Measurements from ENCODE around the gene KCNH2.
"Not testable (repeated sequence)": the region's sequence is repeated elsewhere in the genome, so short reads cannot be mapped to it uniquely, and the experiment has no call there.

Gene KCNH2

DNA sequence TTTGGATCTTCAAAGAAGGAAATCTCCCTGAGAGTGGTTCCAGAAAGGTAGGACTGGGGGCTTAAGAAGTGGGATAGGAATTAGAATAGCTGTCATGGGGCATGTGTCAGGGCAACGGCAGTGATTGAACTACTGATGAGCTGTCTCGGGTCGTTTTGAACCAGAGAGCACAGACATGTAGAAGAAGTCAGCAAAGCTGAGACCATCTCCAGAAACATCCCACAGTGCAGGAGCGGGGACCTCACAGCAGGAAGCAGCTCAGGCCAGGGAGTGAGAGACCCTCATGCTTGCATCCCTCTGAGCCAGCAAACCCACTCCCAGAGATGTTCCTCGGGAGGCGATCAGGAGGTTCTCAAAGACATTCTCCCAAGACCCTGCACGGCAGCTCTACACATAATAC is 65.7 kb downstream of the KCNH2 start:
- Histone ChIP-seq H3K4me3 (replicated peaks; ENCODE audit: low read depth, low read length) (no peak overlapping the region), H3K27me3 (replicated peaks; ENCODE audit: control insufficient read depth, insufficient read depth, low read length) (peaks cover 1% of the 10 kb centered on the region), H3K36me3 (ENCODE audit: control insufficient read depth, insufficient read depth, low read length) (no peaks in the 10 kb centered on the region)
- DNase-seq (ENCODE audit: extremely low read depth, insufficient read length): no peak
- TF ChIP-seq, protein P1, sequence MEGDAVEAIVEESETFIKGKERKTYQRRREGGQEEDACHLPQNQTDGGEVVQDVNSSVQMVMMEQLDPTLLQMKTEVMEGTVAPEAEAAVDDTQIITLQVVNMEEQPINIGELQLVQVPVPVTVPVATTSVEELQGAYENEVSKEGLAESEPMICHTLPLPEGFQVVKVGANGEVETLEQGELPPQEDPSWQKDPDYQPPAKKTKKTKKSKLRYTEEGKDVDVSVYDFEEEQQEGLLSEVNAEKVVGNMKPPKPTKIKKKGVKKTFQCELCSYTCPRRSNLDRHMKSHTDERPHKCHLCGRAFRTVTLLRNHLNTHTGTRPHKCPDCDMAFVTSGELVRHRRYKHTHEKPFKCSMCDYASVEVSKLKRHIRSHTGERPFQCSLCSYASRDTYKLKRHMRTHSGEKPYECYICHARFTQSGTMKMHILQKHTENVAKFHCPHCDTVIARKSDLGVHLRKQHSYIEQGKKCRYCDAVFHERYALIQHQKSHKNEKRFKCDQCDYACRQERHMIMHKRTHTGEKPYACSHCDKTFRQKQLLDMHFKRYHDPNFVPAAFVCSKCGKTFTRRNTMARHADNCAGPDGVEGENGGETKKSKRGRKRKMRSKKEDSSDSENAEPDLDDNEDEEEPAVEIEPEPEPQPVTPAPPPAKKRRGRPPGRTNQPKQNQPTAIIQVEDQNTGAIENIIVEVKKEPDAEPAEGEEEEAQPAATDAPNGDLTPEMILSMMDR (IDR thresholded peaks at IDR 0.05; ENCODE audit: insufficient read depth, low read length, poor library complexity, severe bottlenecking): no peak

DNA sequence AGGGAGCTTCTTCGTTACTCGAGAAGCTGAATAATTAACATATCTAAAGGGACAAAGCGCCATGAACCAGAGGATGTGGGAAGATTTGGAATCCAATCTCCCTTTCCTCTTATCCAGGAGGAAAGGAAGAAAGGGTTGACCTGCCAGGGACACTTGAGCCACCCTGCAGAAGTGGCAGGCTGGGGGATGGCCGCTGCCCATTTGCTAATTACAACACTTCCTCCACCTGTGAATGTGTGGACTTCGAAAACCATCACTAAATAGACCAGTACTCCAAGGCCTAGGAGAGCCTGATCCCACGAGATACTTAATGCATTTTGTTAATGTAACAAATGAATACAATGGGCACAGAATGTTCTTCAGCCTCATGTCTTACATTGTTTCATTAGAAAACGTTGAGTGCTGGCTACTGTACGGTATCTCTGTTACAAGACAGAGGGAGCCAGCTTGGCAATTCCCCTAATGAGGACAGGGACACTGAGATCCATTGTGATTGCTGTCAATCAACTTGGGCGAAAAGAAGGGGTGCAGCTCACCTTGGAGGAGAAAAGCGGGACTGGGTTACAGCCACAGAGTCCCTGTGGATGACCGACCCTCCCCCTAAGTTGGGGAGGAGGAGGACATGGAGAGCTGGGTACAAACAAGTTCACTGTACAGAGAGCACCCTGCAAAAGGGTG is 66.4 kb downstream of the KCNH2 start:
- Histone ChIP-seq H3K27me3 (replicated peaks; ENCODE audit: control insufficient read depth, insufficient read depth, low read length) (peaks cover 1% of the 10 kb centered on the region), H3K4me3 (replicated peaks; ENCODE audit: low read depth, low read length) (no peak overlapping the region), H3K36me3 (ENCODE audit: control insufficient read depth, insufficient read depth, low read length) (no peaks in the 10 kb centered on the region)
- TF ChIP-seq, protein P1 (IDR thresholded peaks at IDR 0.05; ENCODE audit: insufficient read depth, low read length, poor library complexity, severe bottlenecking): no peak
- no peak for DNase-seq (ENCODE audit: extremely low read depth, insufficient read length)

DNA sequence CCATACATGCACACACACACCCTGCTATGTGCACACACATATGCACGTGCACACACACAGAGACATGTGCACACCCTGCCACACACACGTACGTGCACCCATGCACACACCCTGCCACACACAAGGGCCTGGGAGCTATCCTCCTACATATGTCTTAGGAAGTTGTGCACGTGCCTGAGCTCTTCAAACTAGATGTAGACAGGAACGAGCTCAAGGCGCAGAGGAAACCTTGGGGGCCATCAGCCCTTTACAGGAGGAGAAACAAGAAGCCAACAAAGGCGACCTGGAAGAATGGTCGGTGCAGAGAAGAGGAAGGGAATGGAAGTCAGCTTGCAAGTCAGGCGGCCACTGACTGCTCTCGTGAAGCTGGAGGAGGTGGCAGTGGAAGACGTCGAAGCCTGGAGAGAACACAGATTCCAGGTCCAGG is 67.1 kb downstream of the KCNH2 start:
- Histone ChIP-seq H3K36me3 (ENCODE audit: control insufficient read depth, insufficient read depth, low read length) (no peaks in the 10 kb centered on the region), H3K4me3 (replicated peaks; ENCODE audit: low read depth, low read length) (no peak overlapping the region), H3K27me3 (replicated peaks; ENCODE audit: control insufficient read depth, insufficient read depth, low read length) (peaks cover 1% of the 10 kb centered on the region)
- TF ChIP-seq, protein P1 (IDR thresholded peaks at IDR 0.05; ENCODE audit: insufficient read depth, low read length, poor library complexity, severe bottlenecking): no peak
- DNase-seq (ENCODE audit: extremely low read depth, insufficient read length): no peak

DNA sequence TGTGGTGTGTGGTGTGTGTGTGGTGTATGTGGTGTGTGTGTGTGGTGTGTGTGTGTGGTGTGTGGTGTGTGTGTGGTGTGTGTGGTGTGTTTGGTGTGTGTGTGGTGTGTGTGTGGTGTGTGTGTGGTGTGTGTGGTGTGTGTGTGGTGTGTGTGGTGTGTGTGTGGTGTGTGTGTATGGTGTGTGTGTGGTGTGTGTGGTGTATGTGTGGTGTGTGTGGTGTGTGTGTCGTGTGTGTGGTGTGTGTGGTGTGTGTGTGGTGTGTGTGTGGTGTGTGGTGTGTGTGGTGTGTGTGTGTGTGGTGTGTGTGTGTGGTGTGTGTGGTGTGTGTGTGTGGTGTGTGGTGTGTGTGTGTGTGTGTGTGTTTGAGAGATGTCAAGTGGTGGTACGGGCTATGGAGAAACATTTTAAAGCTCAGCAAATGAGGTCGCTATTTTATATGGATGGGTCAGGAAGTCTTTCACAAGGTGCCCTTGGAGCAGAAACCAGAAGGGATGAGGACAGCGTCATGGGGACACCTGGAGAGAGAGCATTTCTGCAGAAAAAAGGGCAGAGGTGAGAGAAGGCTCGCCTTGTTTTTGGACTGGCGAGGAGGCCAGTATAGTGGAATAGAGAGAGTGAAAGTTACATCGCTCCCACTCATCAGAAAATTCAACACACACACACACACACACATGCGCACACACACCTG is 67.7 kb downstream of the KCNH2 start:
- H3K4me3 ChIP-seq (replicated peaks; ENCODE audit: low read depth, low read length); DNase-seq (ENCODE audit: extremely low read depth, insufficient read length); H3K36me3 ChIP-seq (ENCODE audit: control insufficient read depth, insufficient read depth, low read length); H3K27me3 ChIP-seq (replicated peaks; ENCODE audit: control insufficient read depth, insufficient read depth, low read length): not testable (repeated sequence)

DNA sequence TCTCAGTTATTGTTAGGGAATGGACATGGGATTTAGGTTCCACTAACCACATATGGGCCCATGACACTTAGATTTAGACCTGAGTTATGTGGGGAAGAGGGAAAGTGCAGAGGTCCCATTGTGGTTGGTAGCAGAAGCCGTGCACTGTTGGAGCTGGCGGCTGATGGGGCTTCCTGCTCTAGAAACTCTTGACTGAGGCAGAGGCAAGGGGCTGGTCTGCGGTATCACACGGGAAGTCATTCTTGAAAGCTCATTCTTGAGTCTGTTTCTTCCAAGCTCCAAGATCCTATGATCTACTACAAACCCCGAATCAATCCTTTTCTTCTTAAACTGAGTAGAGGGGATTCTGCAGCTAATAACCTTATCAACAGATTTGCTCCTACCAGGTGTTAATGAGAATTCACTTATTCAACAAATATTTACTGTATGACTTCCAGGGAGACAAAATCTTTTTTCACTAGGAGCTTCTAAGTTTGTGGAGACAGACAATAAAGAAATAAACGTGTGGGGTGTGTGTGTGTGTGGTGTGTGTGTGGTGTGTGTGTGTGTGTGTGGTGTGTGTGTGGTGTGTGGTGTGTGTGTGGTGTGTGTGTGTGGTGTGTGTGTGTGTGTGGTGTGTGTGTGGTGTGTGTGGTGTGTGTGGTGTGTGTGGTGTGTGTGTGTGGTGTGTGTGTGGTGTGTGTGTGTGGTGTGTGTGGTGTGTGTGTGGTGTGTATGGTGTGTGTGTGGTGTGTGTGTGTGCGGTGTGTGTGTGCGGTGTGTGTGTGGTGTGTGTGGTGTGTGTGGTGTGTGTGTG is 68.7 kb downstream of the KCNH2 start:
- H3K36me3 ChIP-seq (ENCODE audit: control insufficient read depth, insufficient read depth, low read length): no peaks in the 10 kb centered on the region
- peaks cover 1% of the 10 kb centered on the region for H3K27me3 ChIP-seq (replicated peaks; ENCODE audit: control insufficient read depth, insufficient read depth, low read length)
- H3K4me3 ChIP-seq (replicated peaks; ENCODE audit: low read depth, low read length): no peak overlapping the region
- TF ChIP-seq, protein P1 (IDR thresholded peaks at IDR 0.05; ENCODE audit: insufficient read depth, low read length, poor library complexity, severe bottlenecking): no peak
- DNase-seq (ENCODE audit: extremely low read depth, insufficient read length): no peak

DNA sequence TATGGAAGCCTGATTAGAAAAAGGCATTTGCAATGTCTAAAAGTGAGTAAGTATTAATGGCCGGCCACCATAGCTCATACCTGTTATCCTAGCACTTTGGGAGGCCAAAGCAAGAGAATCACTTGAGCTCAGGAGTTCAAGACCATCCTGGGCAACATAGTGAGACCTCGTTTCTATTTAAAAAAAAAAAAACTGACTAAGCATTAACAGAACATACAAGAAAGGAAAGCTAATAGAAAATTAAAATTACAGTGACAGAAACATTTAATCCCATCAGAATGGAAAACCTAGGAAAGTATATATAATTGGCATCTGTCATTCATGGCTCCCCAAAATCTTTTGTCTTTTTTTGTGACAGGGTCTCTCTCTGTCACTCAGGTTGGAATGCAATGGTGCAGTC is 69.9 kb downstream of the KCNH2 start:
- Histone ChIP-seq H3K36me3 (ENCODE audit: control insufficient read depth, insufficient read depth, low read length) (no peaks in the 10 kb centered on the region), H3K4me3 (replicated peaks; ENCODE audit: low read depth, low read length) (no peak overlapping the region), H3K27me3 (replicated peaks; ENCODE audit: control insufficient read depth, insufficient read depth, low read length) (no peaks in the 10 kb centered on the region; the same call in 1 of the 2 replicates)
- no peak for DNase-seq (ENCODE audit: extremely low read depth, insufficient read length)
- TF ChIP-seq, protein P1 (IDR thresholded peaks at IDR 0.05; ENCODE audit: insufficient read depth, low read length, poor library complexity, severe bottlenecking): no peak
